ENCODE results near the gene METAP2.

DNA sequence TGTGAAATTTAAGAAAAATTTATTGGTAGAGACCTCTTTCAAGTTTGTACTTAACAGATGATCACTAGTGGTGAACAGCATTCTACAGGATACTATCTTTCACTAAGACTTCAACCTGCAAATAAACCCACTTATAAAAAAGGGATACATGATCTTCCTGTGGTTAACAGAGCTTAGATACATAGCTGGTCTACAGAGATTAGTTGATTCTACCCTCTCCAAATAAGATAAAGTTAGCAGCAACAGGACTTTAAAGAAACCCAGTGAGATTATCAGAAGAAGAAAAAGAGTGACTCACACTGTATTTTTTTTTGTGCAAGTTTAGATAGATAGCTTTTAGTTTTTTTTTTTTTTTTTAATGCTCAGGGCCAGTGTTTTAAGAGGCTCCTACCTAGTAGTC is 42.8 kb downstream of the METAP2 start:
- TF ChIP-seq, protein P1, sequence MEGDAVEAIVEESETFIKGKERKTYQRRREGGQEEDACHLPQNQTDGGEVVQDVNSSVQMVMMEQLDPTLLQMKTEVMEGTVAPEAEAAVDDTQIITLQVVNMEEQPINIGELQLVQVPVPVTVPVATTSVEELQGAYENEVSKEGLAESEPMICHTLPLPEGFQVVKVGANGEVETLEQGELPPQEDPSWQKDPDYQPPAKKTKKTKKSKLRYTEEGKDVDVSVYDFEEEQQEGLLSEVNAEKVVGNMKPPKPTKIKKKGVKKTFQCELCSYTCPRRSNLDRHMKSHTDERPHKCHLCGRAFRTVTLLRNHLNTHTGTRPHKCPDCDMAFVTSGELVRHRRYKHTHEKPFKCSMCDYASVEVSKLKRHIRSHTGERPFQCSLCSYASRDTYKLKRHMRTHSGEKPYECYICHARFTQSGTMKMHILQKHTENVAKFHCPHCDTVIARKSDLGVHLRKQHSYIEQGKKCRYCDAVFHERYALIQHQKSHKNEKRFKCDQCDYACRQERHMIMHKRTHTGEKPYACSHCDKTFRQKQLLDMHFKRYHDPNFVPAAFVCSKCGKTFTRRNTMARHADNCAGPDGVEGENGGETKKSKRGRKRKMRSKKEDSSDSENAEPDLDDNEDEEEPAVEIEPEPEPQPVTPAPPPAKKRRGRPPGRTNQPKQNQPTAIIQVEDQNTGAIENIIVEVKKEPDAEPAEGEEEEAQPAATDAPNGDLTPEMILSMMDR (conservative IDR thresholded peaks at IDR 0.05; ENCODE audit: low read depth in 2 of 2): no peak
- no peak for TF ChIP-seq EZH2 (IDR thresholded peaks at IDR 0.05; ENCODE audit: low read depth, unreplicated experiment)
- no peak for TF ChIP-seq POLR2AphosphoS5 (IDR thresholded peaks at IDR 0.05; ENCODE audit: low read depth)
- no peak for TF ChIP-seq JUNB (IDR thresholded peaks at IDR 0.05; ENCODE audit: unreplicated experiment)

All from GM23338 (cell line).